Sigmoid colon (tissue), 3 donors: ENCODE measurements around the gene GJD3.

Experiments used
- CTCF ChIP-seq, 4 experiments: fragments of 450-650 bp in 3 of 4; fragments of 200-600 bp in 1 of 4; IDR thresholded peaks; one replicate each; pipeline ENCODE4 v1.5.1; 2016 to 2019; ENCODE audit warnings: antibody characterized with exemption in 4 of 4, mild to moderate bottlenecking in 3 of 4, moderate library complexity in 2 of 4
- POLR2A ChIP-seq, 2 donors: fragments of 450-650 bp; IDR thresholded peaks; one replicate each; pipeline ENCODE4 v1.6.1; 2016; ENCODE audit warnings: antibody characterized with exemption in 2 of 2, mild to moderate bottlenecking in 2 of 2, moderate library complexity in 2 of 2

- TF ChIP-seq CTCF (IDR thresholded peaks at IDR 0.05) (no peak), POLR2A (IDR thresholded peaks at IDR 0.05) (no peak)
Observed at GRCh38 chr17:40331743-40332641, 32.5 kb downstream of the GJD3 start.
